WERI-Rb-1 (cell line): ENCODE results near the gene OR56A4.

Source experiments
- DNase-seq: peaks from one replicate; pipeline ENCODE4 v3.0.0-alpha.2; 2020
- H3K27ac ChIP-seq: fragments of 250-450 bp; sonication (Bioruptor Pico); 2 replicates; pipeline ENCODE4 v1.5.1; 2020; ENCODE audit warnings: mild to moderate bottlenecking, moderate library complexity
- H3K27me3 ChIP-seq: fragments of 250-450 bp; sonication (Bioruptor Pico); 2 replicates; pipeline ENCODE4 v1.5.1; 2021; ENCODE audit warnings: mild to moderate bottlenecking, low read depth, moderate library complexity; ENCODE audit not compliant: insufficient read depth, severe bottlenecking
- H3K36me3 ChIP-seq: fragments of 250-450 bp; sonication (Bioruptor Pico); 2 replicates; pipeline ENCODE4 v1.5.1; 2020; ENCODE audit warnings: mild to moderate bottlenecking, moderate library complexity
- H3K4me3 ChIP-seq: 2 replicates; pipeline ENCODE4 v1.5.1; 2011; ENCODE audit warnings: low read depth, mild to moderate bottlenecking, control low read depth, low read length
- H3K9me3 ChIP-seq: fragments of 250-450 bp; sonication (Bioruptor Pico); 2 replicates; pipeline ENCODE4 v1.5.1; 2021; ENCODE audit warnings: mild to moderate bottlenecking, moderate library complexity; ENCODE audit not compliant: severe bottlenecking
- CTCF ChIP-seq: IDR thresholded peaks from 2 replicates; pipeline ENCODE4 v1.5.1; 2011; ENCODE audit warnings: low read depth, mild to moderate bottlenecking, control low read depth, inconsistent platforms, low read length

The OR56A4 gene

GRCh38 chr11:6006846-6007245 is at the start of gene OR56A4:
Gene OR56A4, minus strand, starts transcription at chr11:6006946. Its CDS starts 3,954 bp downstream, at chr11:6002992.
- Histone ChIP-seq H3K36me3 (no peaks in the 10 kb centered on the region), H3K9me3 (no peaks in the 10 kb centered on the region), H3K4me3 (no peak within 1 kb of the TSS), H3K27ac (no peak within 1 kb of the TSS), H3K27me3 (peaks cover 65% of the 10 kb centered on the region)
- DNase-seq: no peak
- no peak for TF ChIP-seq CTCF

- DNase-seq: no peak
Observed at GRCh38 chr11:6055569-6055968, 48.8 kb upstream of the OR56A4 start.

GRCh38 chr11:6052374-6052773 is 45.6 kb upstream of the OR56A4 start:
- Histone ChIP-seq H3K4me3 (no peak overlapping the region), H3K9me3 (no peaks in the 10 kb centered on the region), H3K27ac (no peak overlapping the region), H3K36me3 (no peaks in the 10 kb centered on the region), H3K27me3 (peaks cover 55% of the 10 kb centered on the region)
- no peak for TF ChIP-seq CTCF
- DNase-seq: no peak

More at GRCh38 chr11:6055569-6055968, 48.8 kb upstream of the OR56A4 start:
- no peak for TF ChIP-seq CTCF
- Histone ChIP-seq H3K27ac (no peak overlapping the region), H3K9me3 (no peaks in the 10 kb centered on the region), H3K36me3 (no peaks in the 10 kb centered on the region), H3K27me3 (peaks cover 62% of the 10 kb centered on the region), H3K4me3 (no peak overlapping the region)

- H3K27ac ChIP-seq: no peak overlapping the region
- peaks cover 63% of the 10 kb centered on the region for H3K27me3 ChIP-seq
- DNase-seq: no peak
- no peak for TF ChIP-seq CTCF
- no peaks in the 10 kb centered on the region for H3K9me3 ChIP-seq
- no peaks in the 10 kb centered on the region for H3K36me3 ChIP-seq
- H3K4me3 ChIP-seq: no peak overlapping the region
Observed at GRCh38 chr11:6040874-6041273, 34.1 kb upstream of the OR56A4 start.

- Histone ChIP-seq H3K27ac (no peak within 1 kb of the TSS), H3K9me3 (no peaks in the 10 kb centered on the region), H3K4me3 (no peak within 1 kb of the TSS), H3K36me3 (no peaks in the 10 kb centered on the region), H3K27me3 (peaks cover 53% of the 10 kb centered on the region)
- no peak for DNase-seq
- TF ChIP-seq CTCF: no peak
Observed at GRCh38 chr11:6030708-6031405, 24.1 kb upstream of the OR56A4 start, which contains the start of gene OR56A1. Gene OR56A1, minus strand, starts transcription at chr11:6030758. Its CDS starts 3,066 bp downstream, at chr11:6027692.

GRCh38 chr11:6027501-6027900 is 20.8 kb upstream of the OR56A4 start:
- no peak overlapping the region for H3K27ac ChIP-seq
- no peak for TF ChIP-seq CTCF
- peaks cover 62% of the 10 kb centered on the region for H3K27me3 ChIP-seq
- DNase-seq: no peak
- H3K4me3 ChIP-seq: no peak overlapping the region
- H3K36me3 ChIP-seq: no peaks in the 10 kb centered on the region
- no peaks in the 10 kb centered on the region for H3K9me3 ChIP-seq
